Measurements from ENCODE around the gene TRMO. TPM values are rescaled to one million over a fixed set of nuclear protein-coding genes. Genes with fewer than 3 reads are reported as not detected.

TRMO gene
- total RNA-seq, 1 experiment from 2014 or later: 8.6 TPM

DNA sequence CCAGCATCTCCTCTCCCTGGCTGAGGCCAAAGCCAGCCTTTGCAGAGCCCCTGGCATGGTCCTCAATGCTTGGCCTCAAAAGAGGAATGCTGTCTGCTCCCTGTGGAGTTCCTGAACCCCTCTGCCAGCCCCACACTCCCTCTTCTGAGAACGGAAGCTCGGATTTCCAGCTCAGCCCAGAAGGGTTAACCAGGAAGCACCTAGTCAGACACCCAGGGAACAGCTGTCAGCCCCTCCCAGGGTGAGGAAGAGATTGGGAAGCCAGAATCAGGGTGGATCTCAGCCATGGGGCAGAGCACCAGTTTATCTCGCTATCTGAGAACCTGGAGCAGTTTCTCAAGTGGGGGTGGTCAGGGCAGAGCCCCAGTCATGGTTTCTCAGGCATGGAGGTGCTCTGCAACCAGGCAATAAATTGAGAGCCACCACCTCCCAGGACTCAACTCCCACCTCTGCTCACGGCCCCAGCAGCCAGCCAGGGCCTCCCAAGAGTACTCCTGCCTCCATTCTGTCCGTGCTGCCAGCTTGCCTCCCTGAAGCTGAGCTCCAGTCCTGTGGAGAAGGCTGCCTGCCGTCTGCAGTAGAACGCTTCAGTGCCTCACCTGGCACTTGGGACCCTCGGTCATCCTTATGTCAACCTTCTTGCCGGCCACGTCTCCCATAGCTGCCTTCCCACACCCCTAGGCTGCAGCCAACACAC is 61.7 kb downstream of the TRMO start:
- Histone ChIP-seq H4K8ac (replicated peaks; ENCODE audit: insufficient read length, low read depth, low read length) (no peak overlapping the region), H2BK20ac (ENCODE audit: low read depth, low read length, poor library complexity, severe bottlenecking) (no peak overlapping the region), H3K9me3 (ENCODE audit: control insufficient read depth, low read depth, low read length) (no peaks in the 10 kb centered on the region), H3K4me1 (ENCODE audit: insufficient read depth, low read length) (no peaks in the 10 kb centered on the region; the same call in 1 of the 2 replicates), H3K27ac (ENCODE audit: insufficient read length, low read depth, low read length) (no peak overlapping the region), H2BK120ac (ENCODE audit: low read depth, low read length, poor library complexity, severe bottlenecking) (no peak overlapping the region), H3K9ac (ENCODE audit: extremely low read depth, insufficient read length, low read length) (no peak overlapping the region), H3K23me2 (ENCODE audit: insufficient read length, low read depth, low read length, poor library complexity, severe bottlenecking) (no peaks in the 10 kb centered on the region), H3K14ac (ENCODE audit: insufficient read depth, low read length) (no peak overlapping the region), H3T11ph (ENCODE audit: low read length) (no peak overlapping the region), H3K79me1 (ENCODE audit: insufficient read depth, low read depth, low read length, poor library complexity, severe bottlenecking) (no peaks in the 10 kb centered on the region), H3K18ac (ENCODE audit: insufficient read length, low read depth, low read length) (no peak overlapping the region), H4K5ac (ENCODE audit: insufficient read length, low read depth, low read length) (no peak overlapping the region), H3K79me2 (ENCODE audit: insufficient read depth, low read length) (no peaks in the 10 kb centered on the region), H3K4me2 (ENCODE audit: insufficient read depth, insufficient read length, low read length) (no peak overlapping the region), H2AFZ (ENCODE audit: low read length) (no peak overlapping the region), H2BK15ac (ENCODE audit: low read depth, low read length) (no peak overlapping the region), H4K91ac (ENCODE audit: insufficient read length, low read depth, low read length) (no peak overlapping the region), H2AK5ac (ENCODE audit: insufficient read length, low read length) (no peak overlapping the region), H3K23ac (ENCODE audit: insufficient read length, low read depth, low read length) (no peak overlapping the region), H4K20me1 (ENCODE audit: control insufficient read depth, insufficient read depth, insufficient read length) (no peaks in the 10 kb centered on the region), H3K4ac (ENCODE audit: low read depth, low read length) (no peak overlapping the region), H3K56ac (ENCODE audit: insufficient read length, low read depth, low read length) (no peak overlapping the region), H2BK5ac (ENCODE audit: insufficient read length, low read length) (no peak overlapping the region), H3K27me3 (ENCODE audit: insufficient read depth, low read length) (peaks cover 61% of the 10 kb centered on the region), H2BK12ac (ENCODE audit: insufficient read length, low read depth, low read length) (no peak overlapping the region)
- Mint-ChIP-seq H3K4me1 (peaks cover 9 to 21% of the 10 kb centered on the region in 2 experiments), H3K9me3 (no peaks in the 10 kb centered on the region; a peak in 2 of 5 replicates), H3K4me3 (no peak overlapping the region), H3K36me3 (ENCODE audit: insufficient read depth in 1 of 3, low read depth in 3 of 3) (no peaks in the 10 kb centered on the region), H3K27me3 (ENCODE audit: low read depth) (peaks cover 100% of the 10 kb centered on the region), H3K27ac (no peak overlapping the region)
- TF ChIP-seq, protein P1, sequence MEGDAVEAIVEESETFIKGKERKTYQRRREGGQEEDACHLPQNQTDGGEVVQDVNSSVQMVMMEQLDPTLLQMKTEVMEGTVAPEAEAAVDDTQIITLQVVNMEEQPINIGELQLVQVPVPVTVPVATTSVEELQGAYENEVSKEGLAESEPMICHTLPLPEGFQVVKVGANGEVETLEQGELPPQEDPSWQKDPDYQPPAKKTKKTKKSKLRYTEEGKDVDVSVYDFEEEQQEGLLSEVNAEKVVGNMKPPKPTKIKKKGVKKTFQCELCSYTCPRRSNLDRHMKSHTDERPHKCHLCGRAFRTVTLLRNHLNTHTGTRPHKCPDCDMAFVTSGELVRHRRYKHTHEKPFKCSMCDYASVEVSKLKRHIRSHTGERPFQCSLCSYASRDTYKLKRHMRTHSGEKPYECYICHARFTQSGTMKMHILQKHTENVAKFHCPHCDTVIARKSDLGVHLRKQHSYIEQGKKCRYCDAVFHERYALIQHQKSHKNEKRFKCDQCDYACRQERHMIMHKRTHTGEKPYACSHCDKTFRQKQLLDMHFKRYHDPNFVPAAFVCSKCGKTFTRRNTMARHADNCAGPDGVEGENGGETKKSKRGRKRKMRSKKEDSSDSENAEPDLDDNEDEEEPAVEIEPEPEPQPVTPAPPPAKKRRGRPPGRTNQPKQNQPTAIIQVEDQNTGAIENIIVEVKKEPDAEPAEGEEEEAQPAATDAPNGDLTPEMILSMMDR (conservative IDR thresholded peaks at IDR 0.05): no peak
- no CpG with 5 or more reads among the region's 10 CpGs for WGBS (ENCODE audit: extremely low coverage, insufficient read length, low lambda C conversion rate)
- DNase-seq: no peak

Measured in H9 (cell line).